GM12874 (cell line): ENCODE results near the gene ZNF839.
A peak's percentile ranks its signal among the peaks of the same experiment; 100 is the strongest.

Experiments
- TF ChIP-seq, protein P1 (sequence below): IDR thresholded peaks from 2 replicates; pipeline ENCODE4 v1.5.1; 2011; ENCODE audit warnings: low read depth, mild to moderate bottlenecking, control low read depth, low read length, moderate library complexity; ENCODE audit not compliant: insufficient read depth

ZNF839 gene

GRCh38 chr14:102295270-102295669 lies 24.3 kb upstream of the ZNF839 start:
- TF ChIP-seq, protein P1, sequence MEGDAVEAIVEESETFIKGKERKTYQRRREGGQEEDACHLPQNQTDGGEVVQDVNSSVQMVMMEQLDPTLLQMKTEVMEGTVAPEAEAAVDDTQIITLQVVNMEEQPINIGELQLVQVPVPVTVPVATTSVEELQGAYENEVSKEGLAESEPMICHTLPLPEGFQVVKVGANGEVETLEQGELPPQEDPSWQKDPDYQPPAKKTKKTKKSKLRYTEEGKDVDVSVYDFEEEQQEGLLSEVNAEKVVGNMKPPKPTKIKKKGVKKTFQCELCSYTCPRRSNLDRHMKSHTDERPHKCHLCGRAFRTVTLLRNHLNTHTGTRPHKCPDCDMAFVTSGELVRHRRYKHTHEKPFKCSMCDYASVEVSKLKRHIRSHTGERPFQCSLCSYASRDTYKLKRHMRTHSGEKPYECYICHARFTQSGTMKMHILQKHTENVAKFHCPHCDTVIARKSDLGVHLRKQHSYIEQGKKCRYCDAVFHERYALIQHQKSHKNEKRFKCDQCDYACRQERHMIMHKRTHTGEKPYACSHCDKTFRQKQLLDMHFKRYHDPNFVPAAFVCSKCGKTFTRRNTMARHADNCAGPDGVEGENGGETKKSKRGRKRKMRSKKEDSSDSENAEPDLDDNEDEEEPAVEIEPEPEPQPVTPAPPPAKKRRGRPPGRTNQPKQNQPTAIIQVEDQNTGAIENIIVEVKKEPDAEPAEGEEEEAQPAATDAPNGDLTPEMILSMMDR: no peak

DNA sequence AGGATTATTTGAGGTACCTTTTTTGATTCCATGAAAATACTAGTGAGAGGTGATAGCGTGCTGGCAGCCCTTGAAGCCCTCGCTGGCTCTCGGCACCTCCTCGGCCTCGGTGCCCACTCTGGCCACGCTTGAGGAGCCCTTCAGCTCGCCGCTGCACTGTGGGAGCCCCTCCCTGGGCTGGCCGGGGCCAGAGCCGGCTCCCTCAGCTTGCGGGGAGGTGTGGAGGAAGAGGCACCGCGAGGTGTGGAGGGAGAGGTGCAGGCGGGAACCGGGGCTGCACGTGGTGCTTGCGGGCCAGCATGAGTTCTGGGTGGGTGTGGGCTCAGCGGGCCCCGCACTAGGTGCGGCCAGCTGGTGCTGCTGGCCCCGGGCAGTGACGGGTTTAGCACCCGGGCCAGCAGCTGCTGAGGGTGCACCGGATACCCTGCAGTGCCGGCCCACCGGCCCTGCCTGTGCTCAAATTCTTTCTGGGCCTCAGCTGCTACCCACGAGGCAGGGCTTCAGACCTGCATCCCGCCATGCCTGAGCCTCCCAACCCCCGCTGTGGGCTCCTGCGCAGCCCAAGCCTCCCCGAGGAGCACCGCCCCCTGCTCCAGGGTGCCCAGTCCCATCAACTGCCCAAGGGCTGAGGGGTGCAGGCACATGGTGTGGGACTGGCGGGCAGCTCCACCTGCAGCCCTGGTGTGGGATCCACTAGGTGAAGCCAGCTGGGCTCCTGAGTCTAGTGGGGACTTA lies 21.9 kb upstream of the ZNF839 start:
- TF ChIP-seq, protein P1: no peak

GRCh38 chr14:102303664-102304063 lies 15.9 kb upstream of the ZNF839 start:
- TF ChIP-seq, protein P1: no peak

- TF ChIP-seq, protein P1: no peak
These were observed 14.7 kb upstream of the ZNF839 start, which contains the start of gene MOK for GRCh38 chr14:102304611-102305506. TSS of gene MOK (minus strand) at chr14:102305164. CDS start at chr14:102304968, 196 bp downstream.

GRCh38 chr14:102314242-102315011 lies 5.1 kb upstream of the ZNF839 start:
- TF ChIP-seq, protein P1: peak; percentile 98

DNA sequence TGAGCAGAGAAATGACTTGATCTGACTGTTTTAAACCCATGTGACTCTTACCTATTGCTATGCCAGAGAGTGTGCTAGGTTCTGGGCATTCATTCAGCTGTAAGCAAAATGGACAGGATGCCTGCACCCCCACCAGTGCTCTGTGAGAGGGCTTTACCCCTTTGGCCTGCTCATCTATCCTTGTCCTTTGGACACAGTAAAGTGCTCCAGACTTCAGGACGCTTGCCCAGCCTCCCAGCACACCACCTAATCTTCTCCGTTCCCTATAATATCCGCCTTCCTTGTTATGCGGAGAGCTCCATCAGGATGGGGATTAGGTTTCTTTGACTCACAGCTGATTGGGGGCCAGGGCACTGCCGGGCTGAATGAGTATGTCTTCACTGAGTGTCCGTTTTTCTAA lies 4.4 kb upstream of the ZNF839 start:
- TF ChIP-seq, protein P1: no peak

- TF ChIP-seq, protein P1: no peak
These were observed 3.2 kb upstream of the ZNF839 start for GRCh38 chr14:102316338-102316742.
